ENCODE measurements around the gene CCR5AS.

- TF ChIP-seq EP300 (IDR thresholded peaks at IDR 0.05) (no peak), CTCF (IDR thresholded peaks at IDR 0.05) (no peak)
These were observed 2.0 kb upstream of the CCR5AS start for GRCh38 chr3:46408853-46409252.

Data from suprapubic skin (tissue), 3 donors.